Activated CD4-positive, CD25-positive, alpha-beta regulatory T cell (primary cell): ENCODE data around the gene SLC1A2.

Source experiments
- DNase-seq, 4 experiments: peaks; one replicate each; lab custom pipeline; 2025; lab: John Stamatoyannopoulos, UW

SLC1A2 gene

GRCh38 chr11:35324981-35325380, 94.4 kb downstream of the SLC1A2 start:
- DNase-seq, result no peak

GRCh38 chr11:35324183-35324886, 95.0 kb downstream of the SLC1A2 start:
- DNase-seq, result no peak

- no peak for DNase-seq
Observed at GRCh38 chr11:35323076-35323868, 96.1 kb downstream of the SLC1A2 start.

GRCh38 chr11:35322318-35322979, 96.9 kb downstream of the SLC1A2 start:
- DNase-seq, result no peak

- DNase-seq, result no peak
Observed at GRCh38 chr11:35321532-35322317, 97.6 kb downstream of the SLC1A2 start.

GRCh38 chr11:35321111-35321510, 98.2 kb downstream of the SLC1A2 start:
- no peak for DNase-seq

GRCh38 chr11:35318977-35319925, 100.1 kb downstream of the SLC1A2 start:
- DNase-seq, result no peak

GRCh38 chr11:35318309-35318708, 101.0 kb downstream of the SLC1A2 start:
- no peak for DNase-seq

GRCh38 chr11:35317253-35317652, 102.1 kb downstream of the SLC1A2 start:
- no peak for DNase-seq

- no peak for DNase-seq
Observed at GRCh38 chr11:35316161-35316560, 103.2 kb downstream of the SLC1A2 start.

GRCh38 chr11:35313760-35314153, 105.6 kb downstream of the SLC1A2 start:
- no peak for DNase-seq

GRCh38 chr11:35313066-35313759, 106.1 kb downstream of the SLC1A2 start:
- DNase-seq, result no peak

- no peak for DNase-seq
Observed at GRCh38 chr11:35311331-35311730, 108.0 kb downstream of the SLC1A2 start.

- DNase-seq, result no peak
Observed at GRCh38 chr11:35308157-35308556, 111.2 kb downstream of the SLC1A2 start.

GRCh38 chr11:35307221-35307621, 112.1 kb downstream of the SLC1A2 start:
- DNase-seq, result no peak

- DNase-seq, result no peak
Observed at GRCh38 chr11:35305670-35306382, 113.5 kb downstream of the SLC1A2 start.

- DNase-seq, result no peak
Observed at GRCh38 chr11:35304900-35305460, 114.4 kb downstream of the SLC1A2 start.

- no peak for DNase-seq
Observed at GRCh38 chr11:35304386-35304775, 115.0 kb downstream of the SLC1A2 start.
